Measurements from ENCODE around the gene GNA12.

Gene GNA12

DNA sequence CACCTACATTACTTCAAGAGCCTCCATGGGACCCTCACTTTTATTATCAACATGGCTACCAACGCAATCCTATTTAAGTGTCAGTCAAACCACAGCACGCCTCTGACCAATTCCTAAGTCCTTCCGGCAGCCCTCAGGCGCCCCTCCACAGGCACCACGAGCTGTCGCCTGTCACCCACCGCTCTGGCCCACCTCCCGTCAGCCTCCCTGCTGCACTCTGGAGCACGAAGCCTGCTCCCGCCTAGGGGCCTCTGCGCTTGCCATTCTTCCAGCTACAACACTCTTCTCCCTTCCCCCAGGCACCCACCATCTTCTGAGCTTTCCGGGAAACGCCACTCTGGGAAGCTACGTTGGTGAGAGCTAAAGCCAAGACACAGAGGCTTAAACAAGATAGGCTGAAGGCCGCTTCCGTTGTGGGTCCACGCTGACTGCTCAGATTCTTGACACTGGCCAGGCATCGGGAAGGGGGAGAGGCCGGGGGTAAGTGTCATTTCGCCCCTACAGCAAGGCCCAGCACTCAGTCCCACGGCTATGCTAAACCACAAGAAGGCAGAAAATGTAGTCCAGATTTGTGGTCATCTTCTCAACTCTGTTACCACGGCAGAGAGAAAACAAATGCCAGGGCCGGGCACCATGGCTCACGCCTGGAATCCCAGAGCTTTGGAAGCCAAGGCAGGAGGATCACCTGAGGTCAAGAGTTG is 56.7 kb downstream of the GNA12 start:
- no peak for TF ChIP-seq SIN3A (IDR thresholded peaks at IDR 0.05; ENCODE audit: borderline replicate concordance, insufficient read depth, low read length)
- no peak for TF ChIP-seq REST (IDR thresholded peaks at IDR 0.05; ENCODE audit: insufficient read depth in 1 of 2, low read depth in 2 of 2, low read length in 2 of 2)
- no peak for TF ChIP-seq TAF1 (IDR thresholded peaks at IDR 0.05; ENCODE audit: borderline replicate concordance, insufficient read depth, low read length)
- TF ChIP-seq POLR2AphosphoS5 (IDR thresholded peaks at IDR 0.05; ENCODE audit: low read depth, low read length) = no peak
- TF ChIP-seq FOXP2 (optimal IDR thresholded peaks at IDR 0.05; ENCODE audit: borderline replicate concordance, extremely low read depth, extremely low read length, insufficient read depth) = no peak

GRCh38 chr7:2786607-2787116 is 57.4 kb downstream of the GNA12 start:
- TF ChIP-seq FOXP2 (optimal IDR thresholded peaks at IDR 0.05; ENCODE audit: borderline replicate concordance, extremely low read depth, extremely low read length, insufficient read depth) (no peak), POLR2AphosphoS5 (IDR thresholded peaks at IDR 0.05; ENCODE audit: low read depth, low read length) (no peak), REST (IDR thresholded peaks at IDR 0.05; ENCODE audit: insufficient read depth in 1 of 2, low read depth in 2 of 2, low read length in 2 of 2) (no peak), TAF1 (IDR thresholded peaks at IDR 0.05; ENCODE audit: borderline replicate concordance, insufficient read depth, low read length) (no peak), SIN3A (IDR thresholded peaks at IDR 0.05; ENCODE audit: borderline replicate concordance, insufficient read depth, low read length) (no peak)

- no peak for TF ChIP-seq FOXP2 (optimal IDR thresholded peaks at IDR 0.05; ENCODE audit: borderline replicate concordance, extremely low read depth, extremely low read length, insufficient read depth)
- TF ChIP-seq TAF1 (IDR thresholded peaks at IDR 0.05; ENCODE audit: borderline replicate concordance, insufficient read depth, low read length) = no peak
- TF ChIP-seq POLR2AphosphoS5 (IDR thresholded peaks at IDR 0.05; ENCODE audit: low read depth, low read length) = no peak
- no peak for TF ChIP-seq REST (IDR thresholded peaks at IDR 0.05; ENCODE audit: insufficient read depth in 1 of 2, low read depth in 2 of 2, low read length in 2 of 2)
Observed at GRCh38 chr7:2785071-2785500, 59.0 kb downstream of the GNA12 start.

- TF ChIP-seq FOXP2 (optimal IDR thresholded peaks at IDR 0.05; ENCODE audit: borderline replicate concordance, extremely low read depth, extremely low read length, insufficient read depth) (no peak), REST (IDR thresholded peaks at IDR 0.05; ENCODE audit: insufficient read depth in 1 of 2, low read depth in 2 of 2, low read length in 2 of 2) (no peak), SIN3A (IDR thresholded peaks at IDR 0.05; ENCODE audit: borderline replicate concordance, insufficient read depth, low read length) (no peak), POLR2AphosphoS5 (IDR thresholded peaks at IDR 0.05; ENCODE audit: low read depth, low read length) (no peak), TAF1 (IDR thresholded peaks at IDR 0.05; ENCODE audit: borderline replicate concordance, insufficient read depth, low read length) (no peak)
Observed at GRCh38 chr7:2782565-2782964, 61.5 kb downstream of the GNA12 start.

Measured in PFSK-1 (cell line).